G401.6 (cell line): Measurements from ENCODE around the gene NKD1.

Experiments
- FAIRE-seq: peaks from 2 replicates; lab custom pipeline; 2012; peaks lifted over from hg19 to GRCh38; lab: Jason Lieb, UNC

NKD1 gene

DNA sequence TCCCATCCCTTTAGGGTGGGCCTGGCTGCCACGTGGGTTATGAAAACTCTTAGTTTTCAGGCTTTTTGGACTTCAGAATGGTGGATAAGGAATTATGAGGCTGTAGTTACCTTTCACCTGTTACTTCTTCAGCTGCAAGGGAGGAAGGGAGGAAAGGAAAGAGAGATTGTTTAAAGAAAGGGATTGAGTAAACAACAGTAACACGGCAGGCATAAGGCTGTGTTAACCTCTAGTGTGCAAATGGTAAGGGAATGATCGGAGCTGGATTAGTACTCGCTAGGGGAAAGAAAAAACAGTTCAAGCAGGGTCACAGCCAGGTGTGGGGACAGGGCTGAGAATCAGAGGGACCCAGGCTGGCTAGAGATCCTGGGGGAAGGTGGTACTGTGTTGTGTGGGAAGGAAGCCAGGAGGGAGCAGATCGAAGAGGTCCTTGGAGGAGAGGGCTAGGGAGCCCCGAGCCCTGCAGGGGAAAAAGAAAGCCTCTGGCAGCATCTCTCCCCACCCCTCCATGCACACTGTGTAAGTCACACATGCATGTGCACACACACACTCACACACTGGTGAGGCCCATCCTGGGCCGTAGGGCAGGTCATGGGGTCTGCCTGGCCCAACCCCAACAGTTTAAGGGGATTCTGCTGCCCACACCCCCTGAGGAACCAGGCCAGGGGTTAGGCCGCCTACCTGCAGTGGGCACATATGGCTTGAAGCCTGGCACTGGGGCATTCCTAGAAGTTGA, 83.2 kb downstream of the NKD1 start:
- FAIRE-seq, result no peak

DNA sequence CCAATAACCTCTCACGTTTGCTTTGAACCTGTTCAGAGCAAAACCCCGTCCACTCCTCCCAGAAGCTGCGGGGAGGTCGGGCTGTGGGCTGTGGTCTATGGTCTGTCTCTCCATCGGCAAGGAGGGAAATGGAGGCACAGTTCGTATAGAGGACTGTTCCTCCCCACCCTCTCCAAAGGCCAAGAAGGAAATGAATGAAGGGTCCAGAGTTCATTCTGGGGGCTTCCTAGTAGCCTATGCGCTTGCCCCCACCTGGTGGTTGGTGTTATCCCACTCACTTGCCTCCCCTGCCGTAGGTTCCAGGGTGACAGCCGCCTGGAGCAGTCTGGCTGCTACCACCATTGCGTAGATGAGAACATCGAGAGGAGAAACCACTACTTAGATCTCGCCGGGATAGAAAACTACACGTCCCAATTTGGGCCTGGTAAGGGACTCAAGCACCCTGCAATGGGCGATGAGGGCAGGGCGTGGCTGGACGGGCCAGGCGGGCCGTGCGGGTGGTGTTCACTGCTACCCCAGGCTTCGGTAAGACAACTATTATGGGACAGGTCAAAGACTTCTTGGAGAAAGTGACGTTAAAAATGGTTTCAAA, 83.9 kb downstream of the NKD1 start:
- no peak for FAIRE-seq

DNA sequence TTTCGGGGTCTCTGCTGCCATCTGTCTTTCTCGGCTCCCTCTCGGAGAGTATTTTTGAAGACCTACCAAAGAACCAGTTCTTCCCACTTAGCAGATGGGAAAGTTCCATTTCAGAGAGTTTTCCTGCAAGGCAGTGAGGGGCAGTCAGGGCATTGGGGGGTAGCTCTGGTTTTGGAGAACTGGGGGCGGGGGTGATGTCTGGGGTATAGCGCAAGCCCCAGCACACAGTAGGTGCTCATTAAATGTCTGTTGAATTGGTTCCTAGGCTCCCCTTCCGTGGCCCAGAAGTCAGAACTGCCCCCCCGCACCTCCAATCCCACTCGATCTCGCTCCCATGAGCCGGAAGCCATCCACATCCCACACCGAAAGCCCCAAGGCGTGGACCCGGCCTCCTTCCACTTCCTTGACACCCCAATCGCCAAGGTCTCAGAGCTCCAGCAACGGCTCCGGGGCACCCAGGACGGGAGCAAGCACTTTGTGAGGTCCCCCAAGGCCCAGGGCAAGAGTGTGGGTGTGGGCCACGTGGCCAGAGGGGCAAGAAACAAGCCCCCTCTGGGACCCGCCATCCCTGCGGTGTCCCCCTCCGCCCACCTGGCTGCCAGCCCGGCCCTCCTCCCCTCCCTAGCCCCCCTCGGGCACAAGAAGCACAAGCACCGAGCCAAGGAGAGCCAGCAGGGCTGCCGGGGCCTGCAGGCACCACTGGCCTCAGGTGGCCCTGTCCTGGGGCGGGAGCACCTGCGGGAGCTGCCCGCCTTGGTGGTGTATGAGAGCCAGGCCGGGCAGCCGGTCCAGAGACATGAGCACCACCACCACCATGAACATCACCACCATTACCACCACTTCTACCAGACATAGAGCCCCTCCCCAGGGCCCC, 85.0 kb downstream of the NKD1 start:
- no peak for FAIRE-seq

DNA sequence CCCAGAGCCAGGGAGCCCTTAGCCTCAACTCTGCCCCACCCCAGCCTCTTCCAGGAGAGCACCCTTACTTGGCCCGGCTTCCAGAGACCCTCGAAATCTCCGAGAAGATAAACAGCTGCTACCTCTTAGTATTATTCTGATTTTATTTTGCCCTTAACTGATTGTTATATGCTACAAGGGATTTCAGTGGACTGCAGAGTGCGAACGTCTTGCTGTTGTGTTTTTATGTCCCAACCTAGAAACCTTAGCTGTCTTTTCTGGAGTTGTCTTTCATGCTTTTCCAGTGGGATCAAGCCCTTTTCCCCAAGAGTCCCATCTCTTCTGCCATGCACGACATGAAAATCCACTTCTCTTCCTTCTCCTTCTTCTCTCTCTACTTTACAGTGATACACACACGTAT, 85.9 kb downstream of the NKD1 start:
- FAIRE-seq, result no peak

DNA sequence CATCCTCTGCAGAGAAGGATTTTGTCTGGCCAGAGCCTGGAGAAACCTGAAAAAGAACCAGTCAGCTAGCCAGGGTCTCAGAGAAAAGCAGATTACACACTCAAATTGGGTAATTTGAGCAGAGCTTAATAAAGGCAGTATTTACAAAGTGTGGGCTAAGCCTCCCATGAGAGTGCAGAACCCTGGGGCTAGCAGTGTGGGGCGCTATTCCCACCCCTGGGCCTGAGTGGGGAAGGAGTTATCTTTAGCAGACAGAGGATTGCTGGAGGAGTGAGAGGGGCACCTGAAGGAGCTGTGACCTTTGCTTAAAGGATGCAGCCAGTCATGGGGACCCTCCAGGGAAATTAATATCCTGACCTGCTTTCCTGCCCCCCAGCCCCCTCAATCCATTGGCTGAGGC, 86.8 kb downstream of the NKD1 start:
- no peak for FAIRE-seq

- no peak for FAIRE-seq
Observed at GRCh38 chr16:50635505-50636392, 87.6 kb downstream of the NKD1 start.

- FAIRE-seq, result no peak
Observed at GRCh38 chr16:50636753-50637374, 88.7 kb downstream of the NKD1 start.

GRCh38 chr16:50637716-50638602, 89.8 kb downstream of the NKD1 start:
- FAIRE-seq, result no peak

- no peak for FAIRE-seq
Observed at GRCh38 chr16:50638816-50639670, 90.8 kb downstream of the NKD1 start.

- FAIRE-seq, result no peak
Observed at GRCh38 chr16:50640391-50640790, 92.2 kb downstream of the NKD1 start.

- no peak for FAIRE-seq
Observed at GRCh38 chr16:50640919-50641817, 93.0 kb downstream of the NKD1 start.

DNA sequence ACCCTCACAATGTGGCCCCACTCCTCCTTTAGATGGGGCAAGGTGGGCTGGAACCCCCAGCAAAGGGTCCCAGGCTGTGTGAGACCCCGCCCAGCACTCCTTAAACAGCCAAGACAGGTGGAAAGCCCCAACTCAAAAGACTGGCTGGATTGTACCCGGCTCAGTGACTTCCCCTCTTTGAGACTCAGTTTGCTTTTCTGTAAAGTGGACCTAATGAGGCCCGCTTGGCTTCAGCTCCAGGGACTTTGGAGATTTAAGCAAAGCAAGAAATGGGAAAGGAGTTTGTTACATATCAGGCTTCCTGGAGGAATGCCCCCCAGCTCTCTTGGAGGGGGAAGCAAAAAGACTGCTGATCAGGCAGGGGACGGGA, 93.6 kb downstream of the NKD1 start:
- FAIRE-seq, result no peak

DNA sequence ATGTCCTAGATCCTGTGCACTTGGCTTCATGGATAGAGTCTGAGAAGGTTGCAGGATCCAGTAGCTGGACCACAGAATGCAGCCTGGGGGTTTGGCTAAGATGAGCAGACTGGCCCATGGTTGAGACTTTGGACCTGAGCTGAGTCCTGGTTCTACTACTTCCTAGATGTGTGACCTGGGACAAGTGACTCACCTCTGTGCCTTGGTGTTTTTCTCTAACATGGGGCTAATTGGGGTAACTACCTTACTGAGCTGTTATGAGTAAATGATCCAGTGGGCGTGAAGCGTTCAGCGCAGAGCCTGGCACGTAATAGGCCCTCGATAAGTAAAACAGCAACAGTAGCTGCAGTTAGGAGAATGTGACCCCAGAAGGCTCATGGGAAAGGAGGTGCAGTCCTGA, 94.2 kb downstream of the NKD1 start:
- no peak for FAIRE-seq

- no peak for FAIRE-seq
Observed at GRCh38 chr16:50643192-50643591, 95.0 kb downstream of the NKD1 start.

- no peak for FAIRE-seq
Observed at GRCh38 chr16:50644245-50644644, 96.0 kb downstream of the NKD1 start.

DNA sequence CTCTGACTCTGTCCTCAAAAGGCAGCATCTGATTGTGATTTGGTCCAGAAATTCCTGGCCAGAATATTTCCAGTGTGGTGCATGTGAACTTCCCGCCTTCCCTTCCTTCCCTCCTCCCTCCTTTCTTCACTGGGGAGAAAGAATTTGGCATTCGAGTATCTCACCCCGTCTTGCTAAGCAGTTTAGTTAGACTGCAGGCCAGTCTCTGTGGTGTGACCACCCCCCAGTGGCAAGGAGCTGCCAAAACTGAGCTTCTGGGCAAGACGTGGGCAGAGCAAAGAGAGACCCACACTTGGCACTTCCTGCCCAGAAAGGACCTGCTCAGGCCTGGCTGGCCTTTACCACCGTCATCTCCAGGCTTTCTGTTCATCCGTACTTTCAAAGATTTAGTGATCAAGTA, 96.5 kb downstream of the NKD1 start:
- FAIRE-seq, result no peak

- no peak for FAIRE-seq
Observed at GRCh38 chr16:50645563-50646220, 97.5 kb downstream of the NKD1 start.

DNA sequence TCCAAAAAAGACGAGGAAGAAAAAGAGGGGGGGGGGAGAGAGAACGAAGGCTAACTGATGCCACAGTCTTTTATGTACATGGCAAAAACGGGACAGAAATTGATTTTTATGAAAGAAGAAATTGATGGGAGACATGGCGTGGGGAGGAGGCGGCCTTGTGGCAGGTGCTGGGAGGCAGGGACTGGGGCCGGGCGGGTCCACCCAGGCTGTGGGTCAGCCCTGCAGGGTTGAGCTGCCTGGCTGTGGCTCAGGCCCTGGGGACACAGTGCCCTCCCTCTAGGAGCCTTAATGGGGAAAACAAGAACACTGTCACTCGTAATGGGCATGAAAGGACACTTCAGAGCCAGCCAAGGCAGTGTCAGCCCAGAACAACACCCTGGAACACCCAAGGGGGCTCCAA, 98.1 kb downstream of the NKD1 start:
- no peak for FAIRE-seq
